ENCODE data around the gene GRIP1. TPM values are rescaled to one million over a fixed set of nuclear protein-coding genes. Genes with fewer than 3 reads are reported as not detected.
"Not testable (repeated sequence)": the region's sequence is repeated elsewhere in the genome, so short reads cannot be mapped to it uniquely, and the experiment has no call there.

The GRIP1 gene
- total RNA-seq, 1 donor, result 1.7 TPM

- TF ChIP-seq, protein P1, sequence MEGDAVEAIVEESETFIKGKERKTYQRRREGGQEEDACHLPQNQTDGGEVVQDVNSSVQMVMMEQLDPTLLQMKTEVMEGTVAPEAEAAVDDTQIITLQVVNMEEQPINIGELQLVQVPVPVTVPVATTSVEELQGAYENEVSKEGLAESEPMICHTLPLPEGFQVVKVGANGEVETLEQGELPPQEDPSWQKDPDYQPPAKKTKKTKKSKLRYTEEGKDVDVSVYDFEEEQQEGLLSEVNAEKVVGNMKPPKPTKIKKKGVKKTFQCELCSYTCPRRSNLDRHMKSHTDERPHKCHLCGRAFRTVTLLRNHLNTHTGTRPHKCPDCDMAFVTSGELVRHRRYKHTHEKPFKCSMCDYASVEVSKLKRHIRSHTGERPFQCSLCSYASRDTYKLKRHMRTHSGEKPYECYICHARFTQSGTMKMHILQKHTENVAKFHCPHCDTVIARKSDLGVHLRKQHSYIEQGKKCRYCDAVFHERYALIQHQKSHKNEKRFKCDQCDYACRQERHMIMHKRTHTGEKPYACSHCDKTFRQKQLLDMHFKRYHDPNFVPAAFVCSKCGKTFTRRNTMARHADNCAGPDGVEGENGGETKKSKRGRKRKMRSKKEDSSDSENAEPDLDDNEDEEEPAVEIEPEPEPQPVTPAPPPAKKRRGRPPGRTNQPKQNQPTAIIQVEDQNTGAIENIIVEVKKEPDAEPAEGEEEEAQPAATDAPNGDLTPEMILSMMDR (IDR thresholded peaks at IDR 0.05; ENCODE audit: insufficient read depth, low read depth, low read length), result no peak
- DNase-seq (ENCODE audit: low read depth), result no peak
- no peak overlapping the region for H3K4me3 ChIP-seq (ENCODE audit: low read depth, low read length)
These were observed 178.0 kb downstream of the GRIP1 start for GRCh38 chr12:66500841-66501240.

DNA sequence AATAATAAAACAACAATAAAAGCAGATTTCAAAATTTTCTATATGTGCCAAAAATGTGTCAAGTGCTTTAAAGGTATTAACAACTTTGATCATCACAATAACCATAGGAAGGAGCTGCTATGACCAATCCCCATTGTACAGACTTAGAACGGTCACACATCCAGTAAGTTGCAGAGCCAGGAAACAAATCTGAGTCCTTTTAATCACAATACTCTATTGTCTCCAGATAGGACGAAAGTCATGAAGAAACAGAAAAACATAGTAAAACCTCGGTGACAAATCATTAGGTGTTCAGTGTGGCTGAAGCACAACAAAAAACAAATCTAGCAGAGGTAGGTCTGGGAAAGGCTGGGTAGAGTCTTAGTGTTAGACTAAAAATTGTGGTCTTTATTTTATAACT is 178.8 kb downstream of the GRIP1 start:
- H3K4me3 ChIP-seq (ENCODE audit: low read depth, low read length), result no peak overlapping the region
- no peak for DNase-seq (ENCODE audit: low read depth)
- TF ChIP-seq, protein P1 (IDR thresholded peaks at IDR 0.05; ENCODE audit: insufficient read depth, low read depth, low read length), result no peak

- no peak overlapping the region for H3K4me3 ChIP-seq (ENCODE audit: low read depth, low read length)
- TF ChIP-seq, protein P1 (IDR thresholded peaks at IDR 0.05; ENCODE audit: insufficient read depth, low read depth, low read length), result no peak
- DNase-seq (ENCODE audit: low read depth), result no peak
These were observed 179.9 kb downstream of the GRIP1 start for GRCh38 chr12:66499000-66499399.

DNA sequence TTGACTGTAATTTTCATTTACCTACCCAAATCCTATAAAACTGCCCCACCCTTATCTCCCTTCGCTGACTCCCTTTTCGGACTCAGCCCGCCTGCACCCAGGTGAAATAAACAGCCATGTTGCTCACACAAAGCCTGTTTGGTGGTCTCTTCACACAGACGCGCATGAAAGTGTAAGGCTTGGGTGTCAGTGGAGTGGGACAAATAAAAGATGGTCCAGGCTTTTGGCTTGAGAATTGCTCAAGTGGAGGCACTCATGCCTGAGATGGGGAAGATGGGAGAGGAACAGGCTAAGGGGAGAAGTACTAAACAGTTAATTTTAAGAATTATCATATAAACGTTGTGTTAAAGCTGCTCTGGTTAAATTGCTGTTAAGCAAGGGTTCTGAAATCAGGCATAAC is 180.8 kb downstream of the GRIP1 start:
- DNase-seq (ENCODE audit: low read depth); H3K4me3 ChIP-seq (ENCODE audit: low read depth, low read length): not testable (repeated sequence)

GRCh38 chr12:66497008-66497897 is 181.6 kb downstream of the GRIP1 start:
- no peak overlapping the region for H3K4me3 ChIP-seq (ENCODE audit: low read depth, low read length)
- DNase-seq (ENCODE audit: low read depth), result peak; percentile 2
- TF ChIP-seq, protein P1 (IDR thresholded peaks at IDR 0.05; ENCODE audit: insufficient read depth, low read depth, low read length), result no peak

DNA sequence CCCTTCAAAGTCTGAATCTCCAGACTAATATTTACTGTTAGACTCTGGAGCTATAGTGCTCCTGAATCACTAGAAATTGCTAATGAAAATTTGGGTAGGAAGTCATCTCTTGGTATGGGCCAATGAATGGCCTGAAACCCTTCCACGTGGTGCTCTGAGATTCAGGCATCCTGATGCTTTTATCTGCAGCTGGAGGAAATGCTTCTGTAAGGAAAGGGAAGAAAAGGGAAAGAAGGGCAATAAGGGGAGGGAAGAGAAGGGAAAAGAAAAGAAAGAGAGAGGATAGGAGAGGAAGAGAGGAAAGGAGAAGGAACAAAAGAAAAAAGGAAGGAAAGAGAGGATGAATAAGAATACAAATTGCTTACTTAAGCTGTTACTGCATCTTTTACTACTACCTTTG is 182.3 kb downstream of the GRIP1 start:
- TF ChIP-seq, protein P1 (IDR thresholded peaks at IDR 0.05; ENCODE audit: insufficient read depth, low read depth, low read length), result no peak
- DNase-seq (ENCODE audit: low read depth), result no peak
- H3K4me3 ChIP-seq (ENCODE audit: low read depth, low read length), result no peak overlapping the region

- no peak overlapping the region for H3K4me3 ChIP-seq (ENCODE audit: low read depth, low read length)
- TF ChIP-seq, protein P1 (IDR thresholded peaks at IDR 0.05; ENCODE audit: insufficient read depth, low read depth, low read length), result no peak
- no peak for DNase-seq (ENCODE audit: low read depth)
These were observed 183.2 kb downstream of the GRIP1 start for GRCh38 chr12:66495709-66496108.

Data from fibroblast of villous mesenchyme (primary cell).